Trophoblast cell (in vitro differentiated cells and primary cell): ENCODE measurements around the gene CEP131.
A peak's percentile ranks its signal among the peaks of the same experiment; 100 is the strongest.

Experiments
- DNase-seq, 2 donors: peaks; one replicate each; pipeline ENCODE4 v3.0.0-alpha.2; 2016
- H2AFZ ChIP-seq: 2 replicates; pipeline ENCODE4 v1.6.1; 2013; ENCODE audit warnings: low read length, moderate library complexity, mild to moderate bottlenecking; ENCODE audit not compliant: insufficient read depth, poor library complexity
- H2AK5ac ChIP-seq: 2 replicates; pipeline ENCODE4 v1.6.1; 2013; ENCODE audit warnings: mild to moderate bottlenecking, low read length
- H2BK120ac ChIP-seq: 2 replicates; pipeline ENCODE4 v1.6.1; 2013; ENCODE audit warnings: low read length, mild to moderate bottlenecking, moderate library complexity; ENCODE audit not compliant: insufficient read depth, poor library complexity
- H2BK12ac ChIP-seq: 2 replicates; pipeline ENCODE4 v1.6.1; 2013; ENCODE audit warnings: mild to moderate bottlenecking, low read length, moderate library complexity
- H2BK5ac ChIP-seq: 2 replicates; pipeline ENCODE4 v1.6.1; 2013; ENCODE audit warnings: low read length, low read depth, moderate library complexity, mild to moderate bottlenecking; ENCODE audit not compliant: poor library complexity
- H3K14ac ChIP-seq: 2 replicates; pipeline ENCODE4 v1.6.1; 2013; ENCODE audit warnings: mild to moderate bottlenecking, low read length
- H3K18ac ChIP-seq: 2 replicates; pipeline ENCODE4 v1.6.1; 2013; ENCODE audit warnings: mild to moderate bottlenecking, low read length
- H3K23ac ChIP-seq: 2 replicates; pipeline ENCODE4 v1.6.1; 2013; ENCODE audit warnings: low read length
- H3K27ac ChIP-seq: 2 replicates; pipeline ENCODE4 v1.5.1; 2013; ENCODE audit warnings: low read depth, mild to moderate bottlenecking, inconsistent platforms, low read length, moderate library complexity
- H3K27me3 ChIP-seq: 2 replicates; pipeline ENCODE4 v1.6.1; 2013; ENCODE audit warnings: inconsistent platforms, mild to moderate bottlenecking, low read length, moderate library complexity; ENCODE audit not compliant: insufficient read depth
- H3K36me3 ChIP-seq, 2 experiments: 1 replicate in 1 of 2; 2 replicates in 1 of 2; pipeline ENCODE4 v1.6.1; 2013; ENCODE audit warnings: low read length in 2 of 2, mild to moderate bottlenecking in 2 of 2, moderate library complexity in 1 of 2; ENCODE audit not compliant: insufficient read depth in 2 of 2, control insufficient read depth in 1 of 2
- H3K4ac ChIP-seq: 2 replicates; pipeline ENCODE4 v1.6.1; 2013; ENCODE audit warnings: low read depth, mild to moderate bottlenecking, low read length, moderate library complexity
- H3K4me1 ChIP-seq, 2 experiments: 1 replicate in 1 of 2; 2 replicates in 1 of 2; pipeline ENCODE4 v1.6.1; 2013; ENCODE audit warnings: low read length in 2 of 2, mild to moderate bottlenecking in 2 of 2, moderate library complexity in 1 of 2; ENCODE audit not compliant: insufficient read depth in 2 of 2, control insufficient read depth in 1 of 2
- H3K4me2 ChIP-seq: 2 replicates; pipeline ENCODE4 v1.6.1; 2013; ENCODE audit warnings: inconsistent platforms, mild to moderate bottlenecking, low read length, moderate library complexity
- H3K4me3 ChIP-seq: 2 replicates; pipeline ENCODE4 v1.5.1; 2013; ENCODE audit warnings: mild to moderate bottlenecking, low read depth, low read length, inconsistent platforms
- H3K79me1 ChIP-seq: one replicate; pipeline ENCODE4 v1.6.1; 2013; ENCODE audit warnings: low read length
- H3K79me2 ChIP-seq: 2 replicates; pipeline ENCODE4 v1.6.1; 2013; ENCODE audit warnings: low read length, mild to moderate bottlenecking; ENCODE audit not compliant: control insufficient read depth, insufficient read depth, poor library complexity
- H3K9ac ChIP-seq: 2 replicates; pipeline ENCODE4 v1.6.1; 2013; ENCODE audit warnings: mild to moderate bottlenecking, low read length
- H3K9me3 ChIP-seq: 2 replicates; pipeline ENCODE4 v1.6.1; 2013; ENCODE audit warnings: low read depth, mild to moderate bottlenecking, control low read depth, inconsistent platforms, low read length; ENCODE audit not compliant: insufficient read depth
- H4K12ac ChIP-seq: 2 replicates; pipeline ENCODE4 v1.6.1; 2013; ENCODE audit warnings: low read depth, mild to moderate bottlenecking, low read length, moderate library complexity
- H4K8ac ChIP-seq: 2 replicates; pipeline ENCODE4 v1.6.1; 2013; ENCODE audit warnings: low read depth, mild to moderate bottlenecking, low read length, moderate library complexity
- H4K91ac ChIP-seq: one replicate; pipeline ENCODE4 v1.6.1; 2013; ENCODE audit warnings: low read depth, mild to moderate bottlenecking, low read length, moderate library complexity
- WGBS: extraction: QIAGEN DNeasy Blood & Tissue Kit; methylation state at CpG from one replicate; pipeline ENCODE4 v1.1.7; 2013; ENCODE audit warnings: missing lambda C conversion rate; ENCODE audit not compliant: insufficient read length, insufficient coverage; ENCODE audit errors: extremely low coverage; 5-methylcytosine and 5-hydroxymethylcytosine counted together

Gene CEP131

GRCh38 chr17:81258292-81258691 lies 35.5 kb upstream of the CEP131 start:
- Histone ChIP-seq H2BK12ac (no peak overlapping the region), H2AFZ (no peak overlapping the region), H3K14ac (no peak overlapping the region), H4K91ac (no peak overlapping the region), H2AK5ac (no peak overlapping the region), H3K4me3 (no peak overlapping the region), H3K36me3 (peaks cover 49 to 67% of the 10 kb centered on the region in 2 experiments), H2BK120ac (no peak overlapping the region), H3K18ac (no peak overlapping the region), H3K27me3 (no peaks in the 10 kb centered on the region), H3K23ac (no peak overlapping the region), H2BK5ac (no peak overlapping the region), H3K79me1 (no peaks in the 10 kb centered on the region), H3K9me3 (peaks cover 4% of the 10 kb centered on the region), H4K8ac (no peak overlapping the region), H3K27ac (no peak overlapping the region), H3K4me2 (no peak overlapping the region), H3K4ac (no peak overlapping the region), H3K79me2 (no peaks in the 10 kb centered on the region), H3K4me1 (no peaks in the 10 kb centered on the region), H3K9ac (no peak overlapping the region), H4K12ac (no peak overlapping the region)
- WGBS = no CpG with 5 or more reads among the region's 20 CpGs
- no peak for DNase-seq

- WGBS = no CpG with 5 or more reads among the region's 19 CpGs
- Histone ChIP-seq H3K27me3 (no peaks in the 10 kb centered on the region), H2AFZ (no peak overlapping the region), H3K4me3 (no peak overlapping the region), H3K9me3 (peaks cover 4% of the 10 kb centered on the region), H3K4me2 (no peak overlapping the region), H2BK5ac (no peak overlapping the region), H3K79me2 (no peaks in the 10 kb centered on the region), H4K12ac (no peak overlapping the region), H4K91ac (no peak overlapping the region), H3K27ac (no peak overlapping the region), H3K18ac (no peak overlapping the region), H4K8ac (no peak overlapping the region), H3K9ac (no peak overlapping the region), H3K4me1 (no peaks in the 10 kb centered on the region), H3K4ac (no peak overlapping the region), H2BK120ac (no peak overlapping the region), H3K14ac (no peak overlapping the region), H3K79me1 (no peaks in the 10 kb centered on the region), H3K36me3 (peaks cover 50 to 66% of the 10 kb centered on the region in 2 experiments), H2AK5ac (no peak overlapping the region), H3K23ac (no peak overlapping the region), H2BK12ac (no peak overlapping the region)
- DNase-seq = no peak
These were observed 34.8 kb upstream of the CEP131 start for GRCh38 chr17:81257533-81257932.

DNA sequence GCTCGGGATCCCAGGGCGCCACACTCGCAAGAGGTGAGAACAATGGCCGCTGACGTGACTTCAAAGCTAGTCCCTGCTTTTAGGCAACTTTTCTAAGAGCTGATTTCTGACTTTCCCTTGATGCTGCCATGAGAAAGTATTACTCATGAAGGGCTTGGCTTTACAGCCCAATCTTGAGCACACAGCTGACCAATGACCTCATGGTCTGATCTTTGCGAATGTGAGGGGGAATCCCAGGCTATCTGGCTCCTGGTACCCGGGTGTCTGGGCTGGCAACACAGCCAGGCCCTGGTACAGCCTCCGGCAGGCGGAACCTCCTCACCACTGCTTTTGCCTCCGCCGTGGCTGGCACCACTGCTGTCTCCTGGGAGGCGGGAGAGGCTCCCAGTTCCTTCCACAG lies 33.9 kb upstream of the CEP131 start:
- peaks cover 4% of the 10 kb centered on the region for H3K9me3 ChIP-seq
- H4K91ac ChIP-seq = no peak overlapping the region
- H3K36me3 ChIP-seq = peaks cover 52 to 66% of the 10 kb centered on the region in 2 experiments
- H3K79me2 ChIP-seq = no peaks in the 10 kb centered on the region
- no peak overlapping the region for H2AK5ac ChIP-seq
- H3K4ac ChIP-seq = no peak overlapping the region
- no peak overlapping the region for H3K23ac ChIP-seq
- H2BK5ac ChIP-seq = no peak overlapping the region
- no peak overlapping the region for H3K27ac ChIP-seq
- H2AFZ ChIP-seq = no peak overlapping the region
- H3K18ac ChIP-seq = no peak overlapping the region
- no peak overlapping the region for H2BK120ac ChIP-seq
- H4K8ac ChIP-seq = no peak overlapping the region
- no peak overlapping the region for H3K9ac ChIP-seq
- H3K14ac ChIP-seq = no peak overlapping the region
- H3K27me3 ChIP-seq = no peaks in the 10 kb centered on the region
- no peak overlapping the region for H4K12ac ChIP-seq
- no CpG with 5 or more reads among the region's 12 CpGs for WGBS
- no peak for DNase-seq
- H3K79me1 ChIP-seq = no peaks in the 10 kb centered on the region
- H3K4me1 ChIP-seq = no peaks in the 10 kb centered on the region
- no peak overlapping the region for H3K4me3 ChIP-seq
- H3K4me2 ChIP-seq = no peak overlapping the region
- no peak overlapping the region for H2BK12ac ChIP-seq

DNA sequence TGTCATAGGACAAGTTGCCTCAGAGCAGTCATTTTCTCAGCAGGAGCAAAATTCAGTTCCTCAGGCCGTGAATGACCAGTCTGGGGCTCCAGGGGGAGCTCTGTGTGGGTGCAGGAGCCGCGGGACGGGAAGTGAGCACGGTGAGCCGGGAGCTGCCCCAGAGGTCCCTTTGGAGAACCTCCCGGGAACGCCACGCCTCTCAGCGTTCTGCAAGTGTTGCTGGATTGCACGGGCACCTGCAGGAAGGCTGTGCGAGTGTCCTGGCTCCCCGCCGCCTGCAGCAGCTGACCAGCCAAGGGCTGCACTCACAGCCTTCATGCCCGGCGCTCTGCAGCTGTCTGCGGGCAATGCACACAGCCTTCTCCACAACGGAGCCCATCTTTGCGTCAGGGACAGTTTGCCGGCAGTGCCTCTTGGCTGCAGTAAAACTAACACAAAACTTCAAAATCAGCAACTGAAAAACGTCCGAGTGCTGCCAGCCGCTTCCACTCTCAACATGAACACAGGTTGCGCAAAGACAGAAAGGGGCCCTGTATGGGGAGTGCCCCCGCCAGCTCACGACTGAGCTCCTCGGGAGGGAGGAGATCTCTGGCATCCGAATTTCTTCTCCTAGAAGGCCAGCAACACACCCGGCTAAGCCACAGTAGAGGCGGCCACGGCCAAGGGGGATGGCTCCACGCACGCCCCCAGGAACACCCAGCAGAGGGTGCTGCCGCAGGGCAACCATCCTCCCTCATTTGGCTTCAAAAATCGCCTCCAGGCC lies 32.4 kb upstream of the CEP131 start:
- H2AK5ac ChIP-seq = no peak overlapping the region
- H3K4ac ChIP-seq = no peak overlapping the region
- DNase-seq = peak; percentile 15 to 33
- WGBS = no CpG with 5 or more reads among the region's 35 CpGs
- H3K18ac ChIP-seq = no peak overlapping the region
- no peaks in the 10 kb centered on the region for H3K4me1 ChIP-seq
- H3K79me2 ChIP-seq = no peaks in the 10 kb centered on the region
- H4K91ac ChIP-seq = no peak overlapping the region
- no peak overlapping the region for H4K12ac ChIP-seq
- H3K23ac ChIP-seq = no peak overlapping the region
- no peak overlapping the region for H2BK5ac ChIP-seq
- H2BK12ac ChIP-seq = no peak overlapping the region
- H3K14ac ChIP-seq = no peak overlapping the region
- H2AFZ ChIP-seq = no peak overlapping the region
- no peak overlapping the region for H4K8ac ChIP-seq
- no peaks in the 10 kb centered on the region for H3K27me3 ChIP-seq
- H3K36me3 ChIP-seq = peaks cover 51 to 65% of the 10 kb centered on the region in 2 experiments
- no peak overlapping the region for H2BK120ac ChIP-seq
- no peak overlapping the region for H3K4me3 ChIP-seq
- no peak overlapping the region for H3K9ac ChIP-seq
- H3K9me3 ChIP-seq = peaks cover 4% of the 10 kb centered on the region
- H3K4me2 ChIP-seq = no peak overlapping the region
- no peak overlapping the region for H3K27ac ChIP-seq
- H3K79me1 ChIP-seq = no peaks in the 10 kb centered on the region
